Measurements from ENCODE around the gene PLIN1.
"Not testable (repeated sequence)": the region's sequence is repeated elsewhere in the genome, so short reads cannot be mapped to it uniquely, and the experiment has no call there.

Gene PLIN1, protein sequence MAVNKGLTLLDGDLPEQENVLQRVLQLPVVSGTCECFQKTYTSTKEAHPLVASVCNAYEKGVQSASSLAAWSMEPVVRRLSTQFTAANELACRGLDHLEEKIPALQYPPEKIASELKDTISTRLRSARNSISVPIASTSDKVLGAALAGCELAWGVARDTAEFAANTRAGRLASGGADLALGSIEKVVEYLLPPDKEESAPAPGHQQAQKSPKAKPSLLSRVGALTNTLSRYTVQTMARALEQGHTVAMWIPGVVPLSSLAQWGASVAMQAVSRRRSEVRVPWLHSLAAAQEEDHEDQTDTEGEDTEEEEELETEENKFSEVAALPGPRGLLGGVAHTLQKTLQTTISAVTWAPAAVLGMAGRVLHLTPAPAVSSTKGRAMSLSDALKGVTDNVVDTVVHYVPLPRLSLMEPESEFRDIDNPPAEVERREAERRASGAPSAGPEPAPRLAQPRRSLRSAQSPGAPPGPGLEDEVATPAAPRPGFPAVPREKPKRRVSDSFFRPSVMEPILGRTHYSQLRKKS

GRCh38 chr15:89679212-89679611 lies at the start of gene PLIN1:
TSS of gene PLIN1 (minus strand) at chr15:89679367. CDS start at chr15:89677489, 1,878 bp downstream.
- DNase-seq (ENCODE audit: low read depth in 3 of 3): no peak

DNA sequence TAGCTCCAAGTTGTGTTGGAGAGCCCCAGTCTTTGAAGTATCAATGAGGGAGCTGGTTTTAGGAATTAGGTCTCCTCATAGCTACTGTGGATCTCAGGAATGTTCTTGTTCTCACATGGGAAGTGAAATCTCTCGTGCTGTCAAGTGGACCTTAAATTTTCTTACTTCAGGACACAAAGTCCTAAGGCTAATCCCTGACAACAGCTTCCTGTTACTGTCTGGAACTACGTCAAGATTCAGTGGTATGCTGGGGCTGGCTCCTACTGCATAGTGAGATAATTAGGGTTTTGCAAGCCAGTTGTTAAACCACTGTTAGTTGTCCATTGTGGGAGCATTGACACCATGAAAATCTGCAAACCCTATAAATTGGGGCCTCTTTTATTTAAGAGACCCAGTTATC lies 49.1 kb upstream of the PLIN1 start:
- DNase-seq (ENCODE audit: low read depth in 3 of 3): no peak

DNA sequence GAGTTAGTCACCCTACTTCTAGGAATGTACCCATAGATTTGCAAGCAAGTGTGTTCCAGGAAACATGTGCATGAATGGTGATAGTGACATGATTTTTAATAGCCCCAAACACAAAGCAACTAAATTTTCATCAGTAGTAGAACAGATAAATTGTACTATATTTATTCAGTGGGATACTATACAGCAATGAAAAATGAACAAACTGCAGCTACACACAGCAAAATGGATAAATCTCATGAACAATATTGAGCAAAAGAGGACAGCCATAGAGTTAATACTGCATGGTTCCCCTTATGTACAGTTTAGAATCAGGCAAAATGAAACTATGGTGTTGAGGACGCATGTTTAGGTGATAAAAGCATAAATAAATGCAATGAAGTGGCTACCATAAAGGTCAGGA lies 45.9 kb upstream of the PLIN1 start:
- no peak for DNase-seq (ENCODE audit: low read depth in 3 of 3)

- no peak for DNase-seq (ENCODE audit: low read depth in 3 of 3)
Observed at GRCh38 chr15:89724621-89725020, 45.5 kb upstream of the PLIN1 start.

GRCh38 chr15:89723031-89723430 lies 43.9 kb upstream of the PLIN1 start:
- DNase-seq (ENCODE audit: low read depth in 3 of 3): no peak

- no peak for DNase-seq (ENCODE audit: low read depth in 3 of 3)
Observed at GRCh38 chr15:89714775-89715174, 35.6 kb upstream of the PLIN1 start.

DNA sequence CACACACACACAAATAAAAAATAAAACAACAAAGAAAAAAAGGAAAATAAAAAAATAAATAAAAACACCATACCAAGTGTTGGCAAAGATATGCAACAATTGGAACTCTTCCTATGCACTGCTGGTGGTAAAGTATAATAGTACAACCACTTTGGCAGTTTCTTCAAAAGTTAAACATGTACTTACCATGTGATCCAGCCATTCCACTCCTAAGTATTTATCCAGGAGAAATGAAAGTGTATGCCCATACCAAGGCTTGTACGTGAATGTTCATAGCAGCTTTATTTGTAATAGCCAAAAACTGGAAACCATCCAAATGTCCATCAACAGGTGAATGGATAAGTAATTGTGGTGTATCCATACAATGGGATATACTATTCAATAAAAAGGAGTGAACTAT lies 28.4 kb upstream of the PLIN1 start:
- DNase-seq (ENCODE audit: low read depth in 3 of 3): no peak

GRCh38 chr15:89704411-89704810 lies 25.2 kb upstream of the PLIN1 start:
- DNase-seq (ENCODE audit: low read depth in 3 of 3): no peak

DNA sequence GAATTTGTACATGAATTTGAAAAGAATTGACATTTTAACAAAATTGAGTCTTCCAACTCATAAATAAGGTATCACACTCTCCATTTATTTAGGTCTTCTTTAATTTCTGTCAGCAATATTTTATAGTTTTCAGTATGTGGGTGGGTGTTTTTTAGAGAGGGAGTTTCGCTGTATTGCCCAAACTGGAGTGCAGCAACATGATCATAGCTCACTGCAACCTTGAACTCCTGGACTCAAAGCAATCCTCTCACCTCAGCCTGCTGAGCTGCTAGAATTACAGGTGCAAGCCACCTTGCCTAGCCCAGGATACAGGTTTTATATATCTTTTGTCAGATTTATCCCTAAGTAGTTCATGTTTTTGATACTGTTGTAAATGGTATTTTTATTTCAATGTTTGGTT lies 16.0 kb upstream of the PLIN1 start:
- DNase-seq (ENCODE audit: low read depth in 3 of 3): no peak

DNA sequence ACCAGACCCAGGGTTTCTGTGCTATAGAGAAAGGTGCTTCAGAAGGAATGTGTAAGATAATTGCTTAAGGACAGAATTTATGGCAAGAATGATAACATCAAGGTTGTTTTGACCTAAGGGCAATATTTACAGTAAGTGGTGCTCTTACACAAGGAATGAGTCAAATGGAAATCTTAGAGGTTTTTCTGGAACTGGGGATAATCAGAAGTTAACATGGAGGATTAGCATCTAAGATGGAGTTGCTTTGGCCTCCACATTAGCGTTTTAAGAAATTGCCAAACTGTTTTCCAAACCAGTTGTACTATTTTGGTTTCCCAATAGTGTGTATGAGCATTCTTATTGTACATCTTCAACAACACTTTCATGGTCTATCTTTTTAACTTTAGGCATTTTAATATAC lies 14.5 kb upstream of the PLIN1 start:
- DNase-seq (ENCODE audit: low read depth in 3 of 3): no peak

- no peak for DNase-seq (ENCODE audit: low read depth in 3 of 3)
Observed at GRCh38 chr15:89693091-89693490, 13.9 kb upstream of the PLIN1 start.

DNA sequence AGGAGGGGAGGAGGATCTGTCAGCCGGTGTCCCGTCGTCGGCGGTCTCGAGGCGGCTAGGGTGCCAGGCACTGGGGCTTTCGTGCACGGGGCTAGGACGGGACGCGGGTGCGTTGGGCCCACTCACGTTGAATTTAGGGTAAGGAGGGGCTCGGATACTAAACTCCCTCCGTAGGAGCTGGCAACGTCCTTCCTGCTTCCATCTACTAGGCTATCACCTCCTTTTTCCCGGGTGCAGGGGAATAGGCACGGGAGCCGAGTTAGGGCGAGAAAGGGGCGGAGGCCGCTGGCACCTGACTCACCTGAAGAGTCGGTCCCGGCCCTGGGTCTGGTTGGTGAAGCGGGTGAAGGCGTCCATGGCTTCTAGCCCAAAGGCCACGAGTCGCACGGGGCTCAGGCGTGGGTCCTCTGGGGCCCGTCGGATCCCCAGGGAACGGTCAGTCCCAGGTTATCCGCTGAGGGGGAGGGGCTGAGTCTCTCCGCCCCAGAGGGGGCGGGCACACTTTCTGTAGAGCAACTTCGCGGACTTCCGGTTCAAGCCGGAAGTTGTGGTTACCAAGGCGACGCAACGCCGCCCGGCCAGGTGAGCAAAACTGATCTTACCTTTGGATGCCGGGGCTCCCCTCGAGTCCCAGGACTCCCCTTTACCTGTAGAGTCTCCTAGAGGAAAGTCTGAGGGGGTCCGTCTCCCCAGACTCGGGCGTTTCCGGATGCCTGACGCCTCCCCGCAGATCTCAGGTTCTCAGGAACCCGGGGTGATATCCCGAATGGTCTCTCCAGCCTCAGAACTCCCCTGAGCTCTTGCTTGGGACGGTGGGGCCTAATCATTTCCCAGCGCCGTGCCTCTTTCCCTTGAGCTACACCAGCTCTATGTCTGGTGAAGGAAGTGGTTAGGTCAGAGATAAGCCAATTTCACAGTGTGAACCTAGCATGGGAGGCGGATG lies 11.4 kb upstream of the PLIN1 start, which contains the start of the genes PEX11A and WDR93:
Gene PEX11A, minus strand, starts transcription at position 479 of the 943 bp plus-strand sequence. Its CDS starts 122 bp downstream, at position 357.
Gene WDR93, plus strand, starts transcription at position 536 of the 943 bp plus-strand sequence. CDS start 10,936 bp downstream, outside the sequence.
- peak; percentile 52 to 77 (median 65) for DNase-seq (ENCODE audit: low read depth in 3 of 3)

DNA sequence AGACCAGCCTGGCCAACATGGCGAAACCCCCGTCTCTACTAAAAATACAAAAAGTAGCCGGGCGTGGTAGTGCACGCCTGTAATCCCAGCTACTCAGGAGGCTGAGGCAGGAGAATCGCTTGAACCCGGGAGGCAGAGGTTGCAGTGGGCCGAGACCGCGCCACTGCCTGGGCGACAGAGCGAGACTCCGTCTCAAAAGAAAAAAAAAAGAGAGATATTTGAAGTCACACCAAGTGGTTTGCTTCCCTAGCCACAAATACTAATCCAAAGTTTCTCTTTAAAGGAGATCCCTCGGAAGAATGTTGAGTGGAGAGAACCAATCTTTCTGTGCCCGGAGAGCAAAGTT lies 10.7 kb upstream of the PLIN1 start:
- not testable (repeated sequence) for DNase-seq (ENCODE audit: low read depth in 3 of 3)

GRCh38 chr15:89686522-89686921 lies 7.4 kb upstream of the PLIN1 start:
- no peak for DNase-seq (ENCODE audit: low read depth in 3 of 3)

- no peak for DNase-seq (ENCODE audit: low read depth in 3 of 3)
Observed at GRCh38 chr15:89685995-89686394, 6.8 kb upstream of the PLIN1 start.

DNA sequence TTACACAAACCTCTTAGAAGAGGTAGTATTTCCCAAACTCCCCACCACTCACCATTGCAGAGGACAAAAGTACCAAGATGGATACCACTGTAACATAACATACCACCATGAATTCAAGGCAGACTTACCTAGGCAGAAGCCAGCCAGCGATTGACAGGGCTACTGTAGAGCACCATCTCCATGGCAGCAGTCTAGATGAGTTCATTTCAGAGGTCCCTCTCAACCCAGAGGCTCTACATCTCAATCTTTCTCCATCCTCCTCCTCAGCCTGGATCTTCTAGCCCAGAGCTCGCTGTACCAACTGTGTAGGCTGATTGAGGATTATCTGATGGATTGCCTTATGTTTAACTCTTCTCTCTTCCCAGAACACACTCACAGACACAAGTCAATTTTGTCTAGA lies 2.0 kb upstream of the PLIN1 start:
- no peak for DNase-seq (ENCODE audit: low read depth in 3 of 3)

- no peak for DNase-seq (ENCODE audit: low read depth in 3 of 3)
Observed at GRCh38 chr15:89680282-89680873, 1.2 kb upstream of the PLIN1 start.

GRCh38 chr15:89677381-89677780 lies 1.8 kb downstream of the PLIN1 start:
- DNase-seq (ENCODE audit: low read depth in 3 of 3): no peak

DNA sequence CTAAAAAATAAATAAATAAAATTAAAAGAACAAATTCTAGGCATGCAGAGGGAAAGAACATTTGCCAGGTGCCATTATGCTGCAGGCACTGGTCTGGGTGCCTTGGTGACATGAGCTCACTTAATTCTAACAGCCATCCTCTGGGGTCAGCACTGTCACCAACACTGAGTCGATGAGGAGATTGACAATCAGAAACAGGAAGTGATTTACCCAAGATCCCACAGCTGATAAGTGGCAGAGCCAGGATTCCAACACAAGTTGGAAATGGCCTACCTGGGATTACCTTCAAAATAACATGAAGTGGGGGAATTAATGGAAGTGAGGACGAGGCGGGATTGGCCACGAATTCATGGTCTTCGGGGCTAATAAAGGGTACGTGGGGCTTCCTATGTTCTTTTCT lies 3.6 kb downstream of the PLIN1 start:
- no peak for DNase-seq (ENCODE audit: low read depth in 3 of 3)

DNA sequence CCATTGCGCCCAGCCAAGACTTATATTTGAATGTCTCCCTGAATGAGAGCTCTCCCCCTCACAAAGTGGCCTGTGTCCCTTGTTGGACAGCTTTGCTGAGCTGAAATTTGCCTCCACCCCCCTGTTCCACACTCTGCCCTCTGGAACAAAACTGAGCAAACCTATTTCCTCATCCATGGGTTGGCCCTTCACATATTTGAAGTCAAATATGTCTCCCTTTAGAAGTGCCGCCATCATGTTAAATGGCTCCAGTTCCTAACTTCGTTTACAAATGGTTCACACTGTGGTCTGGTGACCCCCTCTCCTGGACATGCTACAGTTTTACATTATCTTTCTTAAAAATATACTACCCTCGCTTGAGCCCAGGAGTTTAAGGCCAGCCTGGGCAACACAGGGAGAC lies 4.6 kb downstream of the PLIN1 start:
- DNase-seq (ENCODE audit: low read depth in 3 of 3): no peak

DNA sequence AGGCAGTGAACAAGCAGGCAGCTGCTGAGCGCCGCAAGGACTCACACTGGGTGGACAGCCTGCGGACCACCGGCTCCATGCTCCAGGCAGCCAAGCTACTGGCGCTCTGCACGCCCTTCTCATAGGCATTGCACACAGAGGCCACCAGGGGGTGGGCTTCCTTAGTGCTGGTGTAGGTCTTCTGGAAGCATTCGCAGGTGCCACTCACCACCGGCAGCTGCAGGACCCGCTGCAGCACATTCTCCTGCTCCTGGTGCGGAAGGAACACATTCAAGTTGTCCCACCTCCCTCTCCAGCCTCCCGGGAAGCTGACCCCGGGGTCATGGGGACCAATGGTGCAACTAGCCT lies 6.0 kb downstream of the PLIN1 start:
- no peak for DNase-seq (ENCODE audit: low read depth in 3 of 3)
